ENCODE measurements around the gene MAML2.

GRCh38 chr11:96149743-96150555 lies 193.0 kb downstream of the MAML2 start:
- no peak for TF ChIP-seq CTCF (IDR thresholded peaks at IDR 0.05)
- TF ChIP-seq POLR2A (IDR thresholded peaks at IDR 0.05) = no peak
